GM18861 (cell line): Measurements from ENCODE around the gene CISH.

Experiments used
- ATAC-seq: cut with Tn5 transposase; IDR thresholded peaks from one replicate; pipeline ENCODE4 v1.9.1; 2021; ENCODE audit not compliant: unreplicated experiment

CISH gene

DNA sequence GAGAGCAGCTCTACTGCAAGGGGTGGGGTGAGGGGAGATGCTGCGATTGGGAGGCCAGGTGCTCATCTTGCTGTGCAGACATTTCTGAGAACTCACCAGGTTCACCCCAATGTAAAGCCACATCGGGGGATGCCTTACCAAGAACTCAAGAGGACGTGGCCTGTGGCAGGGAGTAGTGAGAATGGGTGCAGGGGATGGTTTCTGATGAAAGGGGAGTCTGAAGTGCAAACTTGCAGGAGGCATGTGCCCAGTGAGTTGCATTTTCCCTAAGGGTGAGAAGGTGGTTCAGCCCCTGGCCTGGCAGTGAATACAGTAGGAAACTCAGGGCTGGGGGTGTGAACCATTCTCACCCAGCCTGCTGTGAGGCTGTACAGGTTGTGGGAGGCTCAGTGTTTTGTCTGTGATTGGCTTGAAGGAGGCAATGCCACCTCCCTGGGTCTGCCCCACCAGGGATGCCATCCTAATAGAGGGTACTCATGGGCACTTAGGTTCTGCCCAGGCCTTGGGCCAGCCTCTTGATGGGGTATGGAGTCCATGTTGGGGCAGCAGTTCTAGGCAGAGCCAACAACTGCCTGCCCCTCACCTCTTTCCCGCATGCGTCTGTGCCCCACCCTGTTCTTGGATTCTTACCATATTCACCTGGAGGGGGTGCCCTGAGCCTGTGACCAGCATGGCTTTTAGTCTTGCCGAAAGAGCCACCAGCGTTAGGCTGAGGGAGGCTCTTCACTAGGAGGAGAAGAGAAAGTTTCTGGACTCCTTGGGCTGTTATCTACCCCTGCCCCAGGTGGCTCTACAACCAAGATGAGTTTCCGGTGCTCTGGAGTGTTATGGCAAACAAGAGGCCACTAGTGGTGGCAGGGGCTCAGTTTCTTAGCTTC is 37.8 kb downstream of the CISH start:
- ATAC-seq: no peak

DNA sequence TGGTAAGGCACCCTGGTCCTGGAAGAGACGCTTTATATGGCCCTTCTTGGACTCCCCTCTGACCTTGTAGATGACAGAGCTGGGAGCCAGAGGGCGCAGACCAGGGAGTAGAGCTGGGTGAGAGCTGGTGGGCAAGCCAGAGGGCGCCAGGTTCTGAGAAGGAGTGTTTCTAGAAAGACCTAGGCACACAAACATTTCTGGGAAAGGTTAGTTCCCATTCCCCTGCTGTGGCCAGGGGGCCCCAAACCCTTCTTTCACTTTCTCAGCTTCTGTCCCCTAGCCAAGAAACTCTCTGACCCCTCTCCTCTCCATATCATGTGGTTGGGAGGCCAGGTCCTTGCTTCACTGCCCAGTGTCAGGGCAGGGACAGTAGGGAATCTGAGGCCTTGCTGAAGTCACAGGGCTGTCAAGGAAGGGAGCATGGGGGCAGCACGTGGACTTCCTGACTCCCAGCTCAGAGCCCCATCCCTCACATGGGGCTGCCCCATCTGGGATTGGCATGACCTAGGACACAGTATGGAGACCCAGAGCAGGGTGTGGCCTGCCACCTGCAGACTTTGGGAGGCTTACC is 38.7 kb downstream of the CISH start:
- no peak for ATAC-seq

DNA sequence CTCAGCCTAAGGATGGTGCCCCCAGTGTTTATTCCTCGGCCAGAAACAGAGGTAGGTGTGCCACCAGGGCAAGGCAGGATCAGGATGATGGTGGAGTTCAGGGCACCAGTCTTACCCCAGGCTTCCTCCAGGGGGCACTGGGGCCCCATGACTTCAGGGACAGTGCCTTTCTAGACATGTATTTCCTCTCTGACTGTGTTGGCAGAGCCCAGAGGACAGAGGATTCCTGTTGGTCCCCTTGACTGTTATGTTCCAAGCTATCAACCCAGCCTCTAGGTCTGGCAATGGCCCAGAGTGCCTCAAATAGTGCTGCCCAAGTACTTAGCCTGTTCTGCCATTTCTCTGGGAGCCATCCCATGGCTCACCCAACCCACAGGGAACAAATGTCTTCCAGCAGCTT is 39.4 kb downstream of the CISH start:
- ATAC-seq: no peak

DNA sequence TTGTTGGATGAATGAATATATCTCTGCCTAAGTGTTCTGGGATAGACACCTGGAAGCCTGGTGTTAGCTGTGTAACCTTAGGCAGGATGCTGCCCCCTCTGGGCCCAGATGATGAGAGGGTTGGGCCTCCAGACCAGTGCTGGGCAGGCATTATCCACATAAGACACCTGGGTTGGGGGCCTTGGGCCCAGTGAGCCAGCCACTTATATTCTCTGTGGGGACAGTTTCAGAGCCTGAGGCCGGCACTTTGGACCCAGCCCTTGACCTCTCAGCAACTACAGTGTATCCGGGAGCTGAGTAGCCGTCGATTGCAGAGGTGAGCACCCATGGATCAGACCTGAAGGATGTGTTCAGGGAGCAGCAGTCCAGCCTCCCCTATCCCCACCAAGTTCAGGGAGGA is 40.1 kb downstream of the CISH start:
- no peak for ATAC-seq

DNA sequence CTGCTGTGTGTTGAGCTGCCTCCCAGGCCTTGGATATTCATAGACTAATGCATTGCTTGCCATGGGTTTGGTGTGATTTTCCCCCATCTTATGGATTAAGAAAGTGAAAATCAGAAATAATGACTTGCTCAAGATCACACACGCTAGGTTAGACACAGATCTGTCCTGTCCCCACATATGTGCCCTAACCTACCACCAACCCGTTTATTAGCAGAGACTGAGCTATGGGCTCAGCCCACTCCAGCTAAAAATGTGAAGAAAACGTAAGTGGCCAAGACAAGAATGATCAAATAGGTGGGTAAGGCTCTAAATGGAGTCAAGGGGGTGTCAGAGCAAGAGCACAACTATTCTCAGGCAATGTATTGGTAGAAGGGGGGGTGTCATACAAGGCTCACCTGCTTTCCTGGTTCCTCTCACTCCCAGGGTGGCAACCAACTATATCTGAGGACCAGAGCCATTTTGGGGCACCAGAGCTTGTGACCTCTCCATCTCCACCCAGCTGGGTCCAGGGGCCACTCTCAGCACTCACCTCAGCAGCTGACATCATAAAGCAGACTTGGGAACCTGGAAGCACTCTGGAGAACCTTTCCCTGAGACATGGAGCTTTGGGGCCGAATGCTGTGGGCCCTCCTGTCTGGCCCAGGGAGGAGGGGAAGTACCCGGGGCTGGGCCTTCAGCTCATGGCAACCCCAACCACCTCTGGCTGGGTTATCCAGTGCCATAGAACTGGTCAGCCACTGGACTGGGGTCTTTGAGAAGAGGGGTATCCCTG is 40.9 kb downstream of the CISH start:
- no peak for ATAC-seq

DNA sequence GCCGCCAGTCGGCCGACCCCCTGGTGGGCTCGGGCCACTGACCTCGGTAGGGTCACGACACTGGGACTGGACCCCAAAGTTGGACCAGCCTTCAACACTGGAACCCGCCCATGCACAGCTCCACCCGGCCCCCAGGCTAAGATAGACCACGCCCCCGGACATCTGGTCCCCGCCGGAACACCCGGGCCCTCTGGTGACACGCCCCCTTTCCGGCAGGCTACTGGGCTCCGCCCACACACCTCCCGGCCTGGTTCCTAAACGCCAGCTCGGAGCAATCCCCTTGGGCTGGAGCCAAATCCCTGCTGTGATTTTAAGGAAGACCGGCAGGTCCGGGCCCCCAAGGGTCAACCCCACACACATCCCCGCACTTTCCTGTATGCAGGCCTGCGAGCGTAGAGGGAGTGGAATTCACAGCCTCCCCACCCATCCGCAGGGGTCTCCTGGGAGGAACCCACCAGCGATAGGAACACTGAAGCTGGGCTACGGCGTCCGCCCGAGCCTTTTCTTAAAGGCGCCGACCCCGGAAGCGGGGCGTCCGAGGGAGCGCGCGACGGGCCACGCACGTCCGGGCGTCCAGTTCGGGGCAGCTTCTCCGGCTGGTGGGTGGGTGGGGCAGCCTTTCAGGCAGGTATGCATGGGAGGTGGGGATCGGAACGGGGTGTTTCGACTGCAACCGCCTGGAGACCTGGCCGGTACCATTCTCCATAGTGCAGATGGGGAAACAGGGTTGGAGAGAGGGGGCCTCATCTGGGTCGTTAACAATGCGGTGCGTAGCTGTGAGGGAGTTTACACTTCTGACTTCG is 42.4 kb downstream of the CISH start, which contains the start of gene HEMK1:
Gene HEMK1, plus strand, starts transcription at position 576 of the 803 bp plus-strand sequence. CDS start 1,583 bp downstream, outside the sequence.
- ATAC-seq: peak; percentile 50

DNA sequence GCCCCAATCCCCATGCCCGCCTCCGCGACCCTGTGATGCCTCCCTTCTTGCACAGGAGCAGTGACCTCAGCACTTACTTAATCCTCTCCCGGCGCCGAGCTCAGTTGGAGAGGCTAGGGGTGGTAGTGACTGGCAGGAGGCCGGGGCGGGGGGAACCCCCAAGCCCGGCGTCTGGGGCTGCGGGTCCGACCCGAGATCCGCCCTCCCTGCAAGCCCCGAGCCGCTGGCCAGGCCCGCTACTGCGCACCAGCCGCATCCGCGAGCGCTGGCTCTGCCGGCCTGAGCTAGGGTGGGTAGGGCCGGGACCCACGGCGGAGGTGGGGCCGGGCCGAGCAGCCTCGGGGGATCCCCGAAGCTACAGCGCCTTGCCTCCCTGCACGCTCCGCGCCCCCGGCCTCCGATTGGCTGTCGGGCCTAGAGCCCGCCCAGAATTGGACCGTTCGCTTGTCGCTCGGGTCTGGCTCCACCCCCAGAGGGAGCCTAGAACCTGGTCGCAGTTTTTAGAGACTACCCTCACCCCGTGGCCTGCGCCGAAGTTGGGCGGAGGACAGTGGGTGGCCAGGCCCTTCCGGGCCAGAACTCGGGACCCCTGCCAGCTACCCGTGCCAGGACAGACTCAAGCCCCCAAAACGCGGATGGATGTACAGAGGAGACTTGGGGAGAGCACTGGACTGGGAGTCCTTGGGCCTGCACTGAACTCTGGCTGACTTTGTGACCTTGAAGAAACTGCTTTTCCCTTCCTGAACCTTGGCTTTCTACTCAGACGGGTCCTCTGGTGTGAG is 44.0 kb downstream of the CISH start, which contains the start of gene C3orf18:
Gene C3orf18, minus strand, starts transcription at position 362 of the 782 bp plus-strand sequence. CDS start 2,048 bp downstream, outside the sequence.
- peak; percentile 86 for ATAC-seq

DNA sequence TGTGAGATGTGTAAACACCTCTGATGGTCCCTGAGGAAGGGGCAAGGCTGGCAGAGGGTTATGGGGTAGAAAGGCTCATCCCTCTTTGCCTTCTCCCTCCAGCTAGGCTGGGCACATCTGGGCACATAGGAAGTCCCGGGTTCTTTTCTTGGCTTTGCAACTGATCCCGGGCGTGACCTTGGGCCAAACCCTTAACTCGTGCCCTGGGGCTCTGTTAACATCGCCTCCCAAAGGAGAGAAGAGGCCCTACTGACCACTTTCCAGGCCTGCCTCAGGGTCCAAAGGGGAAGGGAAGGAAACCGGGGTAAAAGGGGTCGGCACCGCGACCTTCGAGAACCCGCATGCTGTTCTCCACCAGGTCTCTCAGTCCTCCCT is 44.6 kb downstream of the CISH start:
- ATAC-seq: no peak

DNA sequence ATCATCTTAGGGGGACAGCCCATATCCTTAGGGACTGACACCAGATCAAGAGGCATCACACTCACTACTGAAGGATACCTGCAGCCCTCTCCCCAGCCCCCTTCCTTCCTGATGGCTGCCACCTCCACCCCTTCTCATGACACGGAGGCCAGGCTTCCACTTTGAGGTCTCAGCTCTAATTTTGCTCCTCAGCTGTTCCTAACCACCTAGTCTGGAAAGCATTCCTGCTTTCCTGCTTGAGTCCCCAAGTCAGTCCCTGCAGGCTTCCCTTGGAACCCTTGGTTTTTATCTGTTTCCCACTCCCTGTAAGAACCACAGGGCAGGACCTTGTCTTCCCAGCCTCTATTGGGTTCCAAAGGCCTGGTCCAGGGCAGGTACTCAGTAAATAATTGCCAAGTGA is 47.3 kb downstream of the CISH start:
- ATAC-seq: no peak

DNA sequence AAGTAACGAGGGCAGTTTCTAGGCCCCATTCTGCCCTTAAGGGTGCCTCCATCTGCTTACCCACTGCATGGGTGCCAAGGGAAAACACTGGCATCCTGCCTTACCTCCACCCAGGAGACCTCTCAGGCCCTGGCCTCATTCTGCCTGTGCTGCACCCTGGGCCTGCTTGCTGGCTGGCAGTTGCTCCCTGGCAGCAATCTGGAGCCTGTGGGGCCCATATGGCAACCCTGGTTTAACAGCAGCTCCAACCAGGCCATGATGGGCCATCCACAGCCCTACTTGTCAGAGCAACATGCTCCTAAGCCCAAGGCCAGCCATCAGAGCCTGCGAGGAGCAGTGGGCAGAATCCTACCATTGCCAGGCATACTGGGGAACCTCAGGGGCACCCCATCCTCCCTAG is 47.7 kb downstream of the CISH start:
- ATAC-seq: no peak

DNA sequence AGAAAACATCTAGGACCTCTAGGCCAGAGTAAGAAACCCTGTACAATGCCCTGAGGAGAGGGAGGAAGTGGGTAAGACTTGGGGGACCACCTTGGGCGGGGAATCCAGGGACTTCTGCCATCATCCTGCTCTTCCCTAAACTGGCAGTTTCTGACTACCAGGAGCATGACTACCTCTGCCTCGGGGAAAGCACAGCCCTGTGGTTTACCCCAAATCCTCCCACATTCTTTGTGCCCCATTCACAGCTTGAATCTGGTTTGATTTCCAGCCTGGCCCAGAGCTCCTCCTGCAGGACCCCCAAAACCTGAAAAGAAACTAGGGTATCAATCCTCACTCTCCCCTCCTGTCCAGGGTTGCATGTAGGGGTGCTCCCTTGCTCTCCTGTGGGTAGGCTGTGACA is 48.7 kb downstream of the CISH start:
- no peak for ATAC-seq

DNA sequence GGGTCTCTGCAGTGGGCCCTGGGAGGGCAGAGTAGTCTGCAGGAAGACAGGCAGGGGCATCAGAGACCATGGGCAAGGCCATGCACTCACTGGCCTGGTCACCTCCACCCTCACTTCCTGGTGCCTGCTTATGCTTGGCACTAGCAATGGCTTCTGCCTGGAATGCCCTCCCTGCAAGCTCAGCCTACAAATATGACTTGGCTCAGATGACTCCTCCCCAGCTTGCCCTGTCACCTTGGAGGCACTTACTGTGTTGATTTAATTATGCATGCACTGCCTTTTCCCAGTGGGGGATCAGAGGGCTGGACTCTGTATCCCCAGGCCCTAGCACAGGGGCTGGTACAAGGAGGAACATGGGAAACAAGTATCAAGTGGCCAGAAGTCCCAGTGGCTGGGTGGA is 51.9 kb downstream of the CISH start:
- ATAC-seq: no peak

DNA sequence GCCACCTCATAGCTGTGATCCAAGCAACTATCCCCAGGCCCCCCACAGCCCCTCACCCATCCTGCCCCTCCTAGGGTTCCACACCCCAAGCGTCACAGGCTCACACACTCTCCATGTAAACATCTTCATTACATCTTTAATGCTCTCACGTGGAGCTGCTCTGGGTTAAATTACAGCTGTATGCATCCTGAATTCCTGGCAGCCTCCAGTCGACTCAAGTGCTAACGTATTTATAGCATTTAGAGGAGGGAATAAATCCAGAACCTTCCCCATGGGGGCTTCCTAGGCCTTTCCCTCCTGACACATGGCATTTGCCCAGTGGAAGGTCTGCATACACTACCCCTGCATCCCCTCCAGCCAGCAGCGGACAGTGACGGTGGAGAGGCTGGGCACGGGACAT is 53.7 kb downstream of the CISH start:
- no peak for ATAC-seq

DNA sequence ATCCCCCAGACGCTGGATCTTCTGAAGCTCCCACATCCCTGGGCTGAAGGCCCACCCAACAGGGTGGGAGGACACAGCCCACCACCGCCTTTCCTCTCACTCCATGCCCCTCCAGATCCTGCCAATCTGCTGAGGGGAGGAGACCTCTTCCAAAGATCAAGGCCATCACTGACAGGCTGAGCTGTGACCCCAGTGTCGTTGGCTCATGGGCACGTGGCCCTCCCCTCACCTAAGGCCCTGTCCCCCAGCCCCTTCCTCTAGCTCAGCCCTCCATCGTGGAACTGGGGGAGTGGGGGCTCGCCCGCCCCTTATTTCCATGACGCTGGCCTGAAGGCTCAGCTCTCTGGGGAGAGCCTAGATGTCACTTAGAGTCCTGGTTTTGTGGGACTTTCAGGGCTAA is 54.5 kb downstream of the CISH start:
- no peak for ATAC-seq
